Transverse colon (tissue), 4 donors: Measurements from ENCODE around the gene DPYSL5. TPM values are rescaled to one million over a fixed set of nuclear protein-coding genes. Genes with fewer than 3 reads are reported as not detected.

Experiments used
- DNase-seq: peaks from one replicate; pipeline ENCODE4 v3.0.0-alpha.2; 2019
- H3K27ac ChIP-seq, 4 donors: fragments of 200-600 bp; sonication (generic); 2 replicates each; pipeline ENCODE4 v1.5.1; 2016 to 2018; ENCODE audit warnings: inconsistent platforms in 4 of 4
- H3K27me3 ChIP-seq: fragments of 200-600 bp; sonication (generic); 2 replicates; pipeline ENCODE4 v1.5.1; 2017; ENCODE audit warnings: inconsistent platforms
- H3K36me3 ChIP-seq, 4 donors: fragments of 200-600 bp; sonication (generic); 2 replicates each; pipeline ENCODE4 v1.5.1; 2017 to 2019; ENCODE audit warnings: inconsistent platforms in 4 of 4
- H3K4me1 ChIP-seq, 4 donors: fragments of 200-600 bp; sonication (generic); 2 replicates each; pipeline ENCODE4 v1.5.1; 2017 to 2020; ENCODE audit warnings: inconsistent platforms in 4 of 4
- H3K4me3 ChIP-seq, 4 donors: fragments of 200-600 bp; sonication (generic); 1 replicate in 1 of 4; 2 replicates in 3 of 4; pipeline versions ENCODE4 v1.5.1 to v1.6.1; 2017 to 2019; ENCODE audit warnings: inconsistent platforms in 4 of 4
- H3K9me3 ChIP-seq, 2 donors: fragments of 200-600 bp; sonication (generic); 2 replicates each; pipeline ENCODE4 v1.5.1; 2017 to 2019; ENCODE audit warnings: inconsistent platforms in 2 of 2
- EP300 ChIP-seq: sonication (generic); formaldehyde crosslinking; IDR thresholded peaks from one replicate; pipeline ENCODE4 v1.6.1; 2017; ENCODE audit warnings: antibody characterized with exemption, low read depth
- POLR2A ChIP-seq: fragments of 450-650 bp; IDR thresholded peaks from one replicate; pipeline ENCODE4 v1.6.1; 2016; ENCODE audit warnings: antibody characterized with exemption, mild to moderate bottlenecking, moderate library complexity
- POLR2AphosphoS5 ChIP-seq, 3 donors: sonication (generic); formaldehyde crosslinking; IDR thresholded peaks; one replicate each; pipeline ENCODE4 v1.6.1; 2016; ENCODE audit warnings: antibody characterized with exemption in 3 of 3
- WGBS, 2 donors: methylation state at CpG; one replicate each; pipeline ENCODE4 v1.1.5; 2018; ENCODE audit warnings: low coverage in 1 of 2; 5-methylcytosine and 5-hydroxymethylcytosine counted together
- in situ Hi-C, 4 donors: fragments of 200-750 bp; cut with MboI; loops; one replicate each; pipeline versions ENCODE4 v1.15.0 to v1.15.1; 2017; ENCODE audit warnings: low sequenced_read_pairs in 3 of 4, low pct_ligation_motif_present in 1 of 4, low pct_unique_long_range_greater_than_20kb in 1 of 4
- intact Hi-C: fragments of 100-400 bp; cut with DNase I; formaldehyde crosslinking; loops from one replicate; pipeline ENCODE4 v1.15.1; 2023; ENCODE audit warnings: low total_unique reads
- total RNA-seq, 4 donors: library from RNA; depleted of rRNA; stranded (reverse); fragments of >200 nt; gene quantifications; one replicate each; pipeline ENCODE4 v1.1.0, GENCODE V29; 2016
- TF ChIP-seq, protein P1 (sequence below), 5 experiments: fragments of 200-600 bp in 3 of 5; fragments of 450-650 bp in 2 of 5; sonication (generic) in 3 of 5; IDR thresholded peaks; 1 replicate in 2 of 5; 2 replicates in 3 of 5; pipeline ENCODE4 v1.5.1; 2016 to 2017; ENCODE audit warnings: antibody characterized with exemption in 5 of 5, inconsistent platforms in 3 of 5, mild to moderate bottlenecking in 2 of 5, moderate library complexity in 1 of 5

Gene DPYSL5
- total RNA-seq, 4 donors from 2014 or later, result 0.32 TPM; not detected in 3

DNA sequence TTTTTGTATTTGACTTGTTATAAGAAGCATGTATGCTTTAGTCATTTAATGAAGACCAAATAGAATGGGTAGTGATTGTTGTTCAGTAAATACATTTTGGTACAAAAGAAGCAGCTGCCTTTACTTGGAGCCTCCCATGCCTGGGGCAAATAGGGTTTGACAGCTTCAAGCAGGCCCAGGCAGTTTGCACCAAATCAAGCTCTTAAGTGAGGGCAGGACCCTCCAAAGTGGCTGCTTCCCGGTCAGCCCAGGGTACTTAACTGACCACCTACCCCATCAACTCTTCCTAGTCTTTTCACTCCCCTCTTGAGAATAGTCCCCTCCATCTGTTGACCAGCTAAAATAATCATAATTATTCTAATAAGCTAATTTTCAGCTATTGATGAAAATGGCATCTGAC is 127.7 kb downstream of the DPYSL5 start:
- Histone ChIP-seq H3K9me3 (no peaks in the 10 kb centered on the region), H3K4me1 (peaks cover 0 to 26% (median 20%) of the 10 kb centered on the region in 4 donors), H3K27me3 (no peaks in the 10 kb centered on the region), H3K36me3 (no peaks in the 10 kb centered on the region), H3K27ac (no peak overlapping the region), H3K4me3 (no peak overlapping the region)
- 80% methylated on average over 1 of the region's 1 CpG; no CpG with 5 or more reads in 1 of the 2 donors for WGBS, 2 donors
- intact Hi-C loops, result no loop called here
- TF ChIP-seq, protein P1, sequence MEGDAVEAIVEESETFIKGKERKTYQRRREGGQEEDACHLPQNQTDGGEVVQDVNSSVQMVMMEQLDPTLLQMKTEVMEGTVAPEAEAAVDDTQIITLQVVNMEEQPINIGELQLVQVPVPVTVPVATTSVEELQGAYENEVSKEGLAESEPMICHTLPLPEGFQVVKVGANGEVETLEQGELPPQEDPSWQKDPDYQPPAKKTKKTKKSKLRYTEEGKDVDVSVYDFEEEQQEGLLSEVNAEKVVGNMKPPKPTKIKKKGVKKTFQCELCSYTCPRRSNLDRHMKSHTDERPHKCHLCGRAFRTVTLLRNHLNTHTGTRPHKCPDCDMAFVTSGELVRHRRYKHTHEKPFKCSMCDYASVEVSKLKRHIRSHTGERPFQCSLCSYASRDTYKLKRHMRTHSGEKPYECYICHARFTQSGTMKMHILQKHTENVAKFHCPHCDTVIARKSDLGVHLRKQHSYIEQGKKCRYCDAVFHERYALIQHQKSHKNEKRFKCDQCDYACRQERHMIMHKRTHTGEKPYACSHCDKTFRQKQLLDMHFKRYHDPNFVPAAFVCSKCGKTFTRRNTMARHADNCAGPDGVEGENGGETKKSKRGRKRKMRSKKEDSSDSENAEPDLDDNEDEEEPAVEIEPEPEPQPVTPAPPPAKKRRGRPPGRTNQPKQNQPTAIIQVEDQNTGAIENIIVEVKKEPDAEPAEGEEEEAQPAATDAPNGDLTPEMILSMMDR (IDR thresholded peaks at IDR 0.05), result no peak
- TF ChIP-seq POLR2AphosphoS5 (IDR thresholded peaks at IDR 0.05) (no peak), POLR2A (no peak), EP300 (no peak)
- DNase-seq, result no peak
- in situ Hi-C loops, result no loop called here

DNA sequence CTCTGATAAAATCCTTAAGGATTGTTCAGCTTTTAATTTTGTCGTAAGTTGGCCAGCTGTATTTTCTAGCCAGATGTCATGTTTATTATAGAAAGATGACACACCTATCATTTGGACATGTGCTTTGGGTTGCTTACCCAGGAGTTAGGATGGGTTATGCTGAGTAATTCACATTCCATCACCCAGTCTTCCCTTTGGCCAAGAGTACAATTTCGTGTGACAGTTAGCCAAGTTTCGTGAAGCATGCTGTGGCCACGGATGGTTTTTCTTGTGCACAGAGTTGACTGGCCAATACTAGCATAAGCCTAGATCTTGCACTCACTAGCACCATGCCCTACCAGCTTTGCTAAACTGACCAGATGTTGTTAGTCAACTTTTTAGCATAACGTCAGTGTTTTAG is 128.3 kb downstream of the DPYSL5 start:
- H3K4me1 ChIP-seq, result peaks cover 0 to 22% (median 18%) of the 10 kb centered on the region in 4 donors
- H3K27ac ChIP-seq, result no peak overlapping the region
- DNase-seq, result no peak
- 73% methylated on average over 5 of the region's 5 CpGs; no CpG with 5 or more reads in 1 of the 2 donors for WGBS, 2 donors
- no peaks in the 10 kb centered on the region for H3K9me3 ChIP-seq
- H3K36me3 ChIP-seq, result no peaks in the 10 kb centered on the region
- no peaks in the 10 kb centered on the region for H3K27me3 ChIP-seq
- in situ Hi-C loops, result no loop called here
- no peak for TF ChIP-seq POLR2A
- TF ChIP-seq EP300, result no peak
- TF ChIP-seq, protein P1 (IDR thresholded peaks at IDR 0.05), result no peak
- TF ChIP-seq POLR2AphosphoS5 (IDR thresholded peaks at IDR 0.05), result no peak
- intact Hi-C loops, result no loop called here
- H3K4me3 ChIP-seq, result no peak overlapping the region

DNA sequence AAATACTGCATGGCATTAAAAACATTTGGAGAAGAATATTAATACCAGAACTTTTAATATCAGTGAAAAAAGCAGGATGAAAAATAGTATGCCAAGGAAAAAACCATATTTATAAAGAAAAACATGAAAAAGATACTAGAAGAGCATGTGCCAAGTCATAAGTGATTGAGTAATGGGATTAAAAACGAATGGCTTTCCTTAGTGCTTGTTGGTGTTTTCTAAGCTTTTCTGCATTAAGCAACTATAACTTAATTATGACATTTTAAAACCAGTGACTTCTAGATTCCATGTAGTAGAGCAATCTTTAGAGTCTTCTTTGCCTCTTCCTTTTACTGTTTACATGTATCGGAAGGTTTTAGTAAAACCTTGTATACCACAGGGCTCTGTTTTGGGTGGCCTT is 129.1 kb downstream of the DPYSL5 start:
- H3K27me3 ChIP-seq, result no peaks in the 10 kb centered on the region
- no peak overlapping the region for H3K27ac ChIP-seq
- no peak for TF ChIP-seq EP300
- no peak for TF ChIP-seq POLR2A
- TF ChIP-seq, protein P1 (IDR thresholded peaks at IDR 0.05), result no peak
- no peak for TF ChIP-seq POLR2AphosphoS5 (IDR thresholded peaks at IDR 0.05)
- H3K4me3 ChIP-seq, result no peak overlapping the region
- H3K4me1 ChIP-seq, result peaks cover 5 to 22% (median 16%) of the 10 kb centered on the region in 4 donors
- 80 to 81% methylated on average over 2 of the region's 2 CpGs for WGBS, 2 donors
- DNase-seq, result no peak
- in situ Hi-C loops (no loop called here), intact Hi-C loops (no loop called here)
- no peaks in the 10 kb centered on the region for H3K36me3 ChIP-seq
- no peaks in the 10 kb centered on the region for H3K9me3 ChIP-seq

DNA sequence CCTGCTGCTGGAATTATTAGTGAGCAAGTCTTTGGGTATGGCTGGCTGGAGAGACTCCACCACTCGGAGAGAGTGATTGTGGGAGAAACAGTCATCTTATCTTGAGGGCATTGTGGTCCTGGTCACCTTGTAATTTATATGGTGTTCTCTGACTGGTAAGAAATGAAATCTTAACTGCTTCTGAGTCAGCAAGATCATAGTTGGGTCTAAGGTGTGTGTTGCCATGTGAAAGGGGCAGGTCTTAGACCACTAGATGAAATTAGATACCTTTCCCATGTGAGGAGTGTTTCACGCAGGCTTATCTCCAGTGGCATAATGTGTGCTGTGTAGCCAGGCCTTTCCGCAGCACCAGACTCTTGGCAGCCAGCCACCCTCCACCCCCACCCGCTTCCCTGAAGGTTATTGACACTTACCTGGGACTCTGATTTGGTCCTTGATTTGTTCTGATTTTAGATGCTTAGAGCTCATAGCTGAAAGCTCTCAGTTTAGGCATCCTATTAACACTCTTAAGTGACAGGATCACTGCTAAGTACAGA is 130.2 kb downstream of the DPYSL5 start:
- TF ChIP-seq EP300 (no peak), POLR2A (no peak), POLR2AphosphoS5 (IDR thresholded peaks at IDR 0.05) (no peak)
- TF ChIP-seq, protein P1 (IDR thresholded peaks at IDR 0.05), result no peak
- Histone ChIP-seq H3K36me3 (no peaks in the 10 kb centered on the region), H3K9me3 (no peaks in the 10 kb centered on the region), H3K27ac (peak overlapping the region in 3 of 4 donors; percentile 6 to 23 (median 23)), H3K4me1 (peaks cover 7 to 29% (median 23%) of the 10 kb centered on the region in 4 donors), H3K4me3 (no peak overlapping the region), H3K27me3 (no peaks in the 10 kb centered on the region)
- intact Hi-C loops (no loop called here), in situ Hi-C loops (no loop called here)
- 53% methylated on average over 4 of the region's 4 CpGs; no CpG with 5 or more reads in 1 of the 2 donors for WGBS, 2 donors
- peak; percentile 82 for DNase-seq
